Measurements from ENCODE around the gene CFAP221. TPM values are rescaled to one million over a fixed set of nuclear protein-coding genes. Genes with fewer than 3 reads are reported as not detected.
A peak's percentile ranks its signal among the peaks of the same experiment; 100 is the strongest.
"Not testable (repeated sequence)": the region's sequence is repeated elsewhere in the genome, so short reads cannot be mapped to it uniquely, and the experiment has no call there.

The CFAP221 gene
- total RNA-seq, 1 donor from 2014 or later = 1.8 TPM

DNA sequence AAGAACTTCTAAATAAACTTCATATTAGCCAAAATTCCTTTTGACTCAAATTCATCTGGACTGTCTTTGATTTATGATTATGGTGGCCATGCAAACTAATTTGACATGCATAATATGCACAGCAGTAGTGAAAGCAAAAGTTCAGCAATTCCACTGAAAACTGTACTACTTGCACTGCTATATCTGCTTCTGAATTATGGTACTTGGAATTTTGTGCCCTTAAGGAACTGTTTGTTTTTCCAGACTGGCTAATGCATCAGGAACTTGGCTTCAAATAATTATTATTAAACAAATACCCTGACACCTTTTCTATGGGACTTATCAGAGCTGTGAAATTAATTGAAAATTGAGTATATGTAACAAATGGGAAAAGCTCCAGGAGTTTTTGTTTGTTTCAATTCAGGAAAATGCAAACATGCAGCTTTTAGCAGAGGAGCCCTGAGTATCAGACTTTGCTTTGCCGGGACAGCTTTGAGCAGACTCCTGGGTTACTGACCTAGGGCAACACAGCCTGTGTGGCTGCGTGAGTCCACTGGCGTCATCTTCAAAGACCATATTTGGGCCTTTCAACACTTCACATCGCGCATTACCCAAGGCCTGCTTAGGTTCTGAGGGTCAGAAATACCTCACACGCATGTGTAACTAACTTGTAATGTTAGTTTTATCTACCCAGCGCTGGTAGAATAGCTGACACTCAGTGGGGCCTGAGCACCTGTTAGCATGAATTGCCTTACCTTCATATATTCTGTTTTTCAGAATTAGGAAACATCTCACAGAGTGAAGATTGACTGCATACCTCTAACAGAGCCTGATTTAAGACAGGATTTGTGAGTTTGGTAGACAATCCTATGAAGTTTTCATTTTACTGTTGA is 35.4 kb downstream of the CFAP221 start:
- ATAC-seq (no peak), DNase-seq (ENCODE audit: low spot score) (no peak)
- intact Hi-C loops (cut with DNase I) = no loop called here

- intact Hi-C loops (cut with DNase I) = no loop called here
- no peak for ATAC-seq
- no peak for DNase-seq (ENCODE audit: low spot score)
Measured at GRCh38 chr2:119580550-119581072, 36.4 kb downstream of the CFAP221 start.

GRCh38 chr2:119583291-119583690 is 39.0 kb downstream of the CFAP221 start:
- DNase-seq (ENCODE audit: low spot score) (no peak), ATAC-seq (no peak)
- intact Hi-C loops (cut with DNase I) = no loop called here

- DNase-seq (ENCODE audit: low spot score) (no peak), ATAC-seq (no peak)
- intact Hi-C loops (cut with DNase I) = no loop called here
Measured at GRCh38 chr2:119584469-119584868, 40.2 kb downstream of the CFAP221 start.

- no peak for DNase-seq (ENCODE audit: low spot score)
- intact Hi-C loops (cut with DNase I) = no loop called here
- no peak for ATAC-seq
Measured at GRCh38 chr2:119586085-119586484, 41.8 kb downstream of the CFAP221 start.

GRCh38 chr2:119590873-119591272 is 46.6 kb downstream of the CFAP221 start:
- ATAC-seq = no peak
- intact Hi-C loops (cut with DNase I) = no loop called here
- DNase-seq (ENCODE audit: low spot score) = no peak

DNA sequence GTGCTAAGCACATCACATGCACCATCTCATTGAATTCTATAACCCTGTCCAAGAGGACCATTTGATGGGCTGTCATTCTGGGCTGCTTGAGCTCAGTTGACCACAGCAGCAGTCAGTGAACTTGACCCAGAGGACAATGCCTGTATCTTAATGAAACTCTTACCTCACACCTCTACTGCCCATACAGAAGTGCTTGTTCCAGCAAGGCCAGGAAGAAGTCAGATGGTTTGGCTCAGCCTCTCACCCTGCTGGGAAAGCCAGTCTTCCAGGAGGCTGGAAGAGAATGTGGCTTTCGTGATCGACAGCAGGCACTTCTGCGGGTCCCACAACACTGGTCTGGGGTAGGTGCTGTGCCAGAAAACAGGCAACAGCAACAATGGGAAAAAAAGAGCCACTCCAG is 47.3 kb downstream of the CFAP221 start:
- DNase-seq (ENCODE audit: low spot score) = no peak
- intact Hi-C loops (cut with DNase I) = no loop called here
- ATAC-seq = no peak

DNA sequence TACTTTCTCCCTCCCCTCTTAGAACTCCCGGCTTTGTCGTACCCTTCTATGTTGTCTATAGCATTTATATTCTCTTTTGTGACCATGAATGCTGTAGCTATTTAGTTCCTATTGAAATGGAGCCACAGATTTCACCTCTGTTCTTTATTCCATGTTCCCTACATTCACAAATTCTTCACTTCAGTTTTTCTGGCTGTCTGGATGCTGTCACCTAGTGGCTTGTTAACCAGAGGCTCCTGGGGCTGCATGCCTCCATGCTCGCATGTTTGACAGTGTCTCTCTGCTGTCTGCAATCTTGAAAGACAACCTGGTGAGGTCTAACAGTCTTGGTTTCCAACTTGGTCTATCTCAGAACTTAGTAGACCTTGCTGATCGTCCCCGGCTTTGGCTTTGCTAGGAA is 48.2 kb downstream of the CFAP221 start:
- ATAC-seq (no peak), DNase-seq (ENCODE audit: low spot score) (no peak)
- intact Hi-C loops (cut with DNase I) = no loop called here

GRCh38 chr2:119596638-119597037 is 52.4 kb downstream of the CFAP221 start:
- DNase-seq (ENCODE audit: low spot score) (no peak), ATAC-seq (no peak)
- intact Hi-C loops (cut with DNase I) = no loop called here

GRCh38 chr2:119598596-119599263 is 54.5 kb downstream of the CFAP221 start:
- ATAC-seq (peak; percentile 46), DNase-seq (ENCODE audit: low spot score) (no peak)
- intact Hi-C loops (cut with DNase I) = no loop called here

- ATAC-seq (no peak), DNase-seq (ENCODE audit: low spot score) (no peak)
- intact Hi-C loops (cut with DNase I) = no loop called here
Measured at GRCh38 chr2:119599384-119599783, 55.1 kb downstream of the CFAP221 start.

DNA sequence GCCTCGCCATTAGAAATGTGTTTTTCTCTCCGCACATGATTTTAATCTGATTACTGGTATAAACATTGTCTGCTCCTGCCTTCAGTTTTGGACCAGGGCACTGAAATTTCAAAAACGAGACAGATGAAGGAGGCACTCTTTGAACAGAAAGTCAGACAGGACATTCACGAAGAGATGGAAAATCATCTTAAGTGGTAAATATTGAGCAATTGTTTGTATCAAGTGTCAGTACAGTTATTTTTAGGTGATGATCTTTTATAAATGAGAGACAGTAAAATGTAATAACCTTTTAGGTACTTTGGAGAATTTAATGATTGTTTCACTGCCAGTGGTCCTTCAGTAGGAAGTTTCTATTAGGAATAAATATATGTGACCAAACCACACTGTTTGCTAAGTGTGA is 60.8 kb downstream of the CFAP221 start:
- DNase-seq (ENCODE audit: low spot score) = no peak
- intact Hi-C loops (cut with DNase I) = no loop called here
- ATAC-seq = no peak

DNA sequence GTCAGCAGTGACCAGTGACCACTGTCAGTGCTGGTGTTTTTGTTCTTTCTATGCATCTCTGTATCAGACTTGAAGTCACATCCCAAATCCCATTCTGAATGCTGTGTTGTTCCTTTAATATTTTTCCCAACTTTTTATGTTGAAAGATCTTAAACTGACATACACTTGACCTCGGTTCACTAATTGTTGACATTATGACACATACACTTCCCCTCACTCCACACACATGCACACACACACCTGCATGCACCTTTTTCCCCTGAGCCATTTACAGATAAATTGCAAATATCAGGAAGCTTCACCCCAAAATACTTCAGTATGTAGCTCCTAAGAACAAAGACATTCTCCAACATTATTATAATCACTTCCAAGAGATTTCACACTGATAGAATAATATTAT is 62.4 kb downstream of the CFAP221 start:
- no peak for ATAC-seq
- no peak for DNase-seq (ENCODE audit: low spot score)
- intact Hi-C loops (cut with DNase I) = no loop called here

- ATAC-seq = no peak
- intact Hi-C loops (cut with DNase I) = no loop called here
- no peak for DNase-seq (ENCODE audit: low spot score)
Measured at GRCh38 chr2:119608553-119608952, 64.3 kb downstream of the CFAP221 start.

DNA sequence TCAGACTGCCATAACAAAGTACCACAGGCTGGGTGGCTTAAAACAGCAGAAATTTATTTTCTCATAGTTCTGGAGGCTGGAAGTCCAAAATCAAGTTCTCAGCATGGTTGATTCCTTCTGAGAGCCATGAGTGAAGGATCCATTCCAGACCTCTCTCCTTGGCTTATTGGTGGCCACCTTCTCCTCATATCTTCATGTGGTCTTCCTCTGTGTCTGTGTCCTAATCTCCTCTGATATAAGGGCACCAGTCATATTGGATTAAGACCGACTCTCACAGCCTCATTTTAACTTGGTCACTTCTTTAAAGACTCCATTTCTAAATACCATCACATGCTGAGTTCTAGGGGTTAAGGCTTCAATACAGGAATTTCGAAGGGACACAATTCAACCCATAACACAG is 65.1 kb downstream of the CFAP221 start:
- DNase-seq (ENCODE audit: low spot score) = no peak
- intact Hi-C loops (cut with DNase I) = no loop called here
- no peak for ATAC-seq

- intact Hi-C loops (cut with DNase I); ATAC-seq; DNase-seq (ENCODE audit: low spot score): not testable (repeated sequence)
Measured at GRCh38 chr2:119614140-119614539, 69.9 kb downstream of the CFAP221 start.

DNA sequence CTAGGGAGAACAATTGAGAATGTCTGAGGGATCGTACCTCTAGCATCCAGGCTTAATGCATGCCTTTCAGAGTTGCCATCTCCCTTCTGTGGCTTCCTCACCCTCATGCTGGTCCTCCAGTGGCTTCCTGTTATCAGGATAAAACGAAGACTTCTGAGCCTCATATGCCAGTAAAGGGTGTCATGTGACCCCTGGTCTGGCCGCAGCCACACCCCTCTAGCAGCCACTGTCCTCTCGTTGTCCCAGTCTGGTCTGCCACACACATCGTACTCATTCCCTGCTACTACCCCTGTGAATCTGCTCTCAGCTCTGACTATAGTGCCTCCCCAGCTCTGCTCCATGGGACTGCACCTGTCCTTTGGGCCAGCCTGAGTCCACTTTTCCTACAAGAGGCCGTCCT is 72.2 kb downstream of the CFAP221 start:
- intact Hi-C loops (cut with DNase I) = no loop called here
- DNase-seq (ENCODE audit: low spot score) (no peak), ATAC-seq (no peak)

- intact Hi-C loops (cut with DNase I) = no loop called here
- DNase-seq (ENCODE audit: low spot score) = no peak
Measured at GRCh38 chr2:119617455-119617854, 73.2 kb downstream of the CFAP221 start.

DNA sequence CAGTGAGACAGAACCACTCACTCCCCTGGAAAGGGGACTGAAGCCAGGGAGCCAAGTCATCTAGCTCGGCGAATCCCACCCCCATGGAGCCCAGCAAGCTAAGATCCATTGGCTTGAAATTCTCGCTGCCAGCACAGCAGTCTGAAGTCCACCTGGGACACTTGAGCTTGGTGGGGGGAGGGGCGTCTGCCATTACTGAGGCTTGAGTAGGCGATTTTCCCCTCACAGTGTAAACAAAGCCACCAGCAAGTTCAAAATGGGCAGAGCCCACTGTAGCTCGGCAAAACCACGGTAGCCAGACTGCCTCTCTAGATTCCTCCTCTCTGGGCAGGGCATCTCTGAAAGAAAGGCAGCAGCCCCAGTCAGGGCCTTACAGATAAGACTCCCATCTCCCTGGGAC is 74.5 kb downstream of the CFAP221 start:
- intact Hi-C loops (cut with DNase I); DNase-seq (ENCODE audit: low spot score); ATAC-seq: not testable (repeated sequence)

More at GRCh38 chr2:119617455-119617854, 73.2 kb downstream of the CFAP221 start:
- no peak for ATAC-seq

DNA sequence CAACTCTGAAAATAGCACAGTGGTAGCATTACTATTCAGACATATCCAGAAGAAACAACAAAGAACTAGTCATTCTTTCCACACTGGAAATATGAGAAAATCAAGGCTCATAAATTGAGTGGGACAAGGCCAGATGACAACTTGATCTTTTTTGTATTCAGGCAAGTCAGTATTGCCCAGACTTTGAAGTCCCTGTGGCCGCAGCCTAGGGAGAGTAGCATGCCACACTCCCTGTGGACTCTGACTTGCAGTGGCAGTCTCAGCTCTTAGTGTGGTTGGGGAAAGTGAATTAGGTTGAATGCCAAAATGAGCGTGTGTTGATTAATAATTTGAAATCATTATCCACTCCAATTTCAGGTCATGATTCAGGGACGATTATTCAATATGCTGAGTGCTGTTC is 81.0 kb downstream of the CFAP221 start:
- no peak for ATAC-seq
- intact Hi-C loops (cut with DNase I) = no loop called here

More for the DNA sequence above, 81.0 kb downstream of the CFAP221 start:
- no peak for DNase-seq (ENCODE audit: low spot score)
